ENCODE data around the gene KIF9. TPM values are rescaled to one million over a fixed set of nuclear protein-coding genes. Genes with fewer than 3 reads are reported as not detected.

Gene KIF9
- total RNA-seq, 2 experiments from 2014 or later, result 8.3 to 8.8 TPM

GRCh38 chr3:47265725-47266428, 16.7 kb downstream of the KIF9 start:
- H3K27me3 Mint-ChIP-seq, result no peaks in the 10 kb centered on the region

DNA sequence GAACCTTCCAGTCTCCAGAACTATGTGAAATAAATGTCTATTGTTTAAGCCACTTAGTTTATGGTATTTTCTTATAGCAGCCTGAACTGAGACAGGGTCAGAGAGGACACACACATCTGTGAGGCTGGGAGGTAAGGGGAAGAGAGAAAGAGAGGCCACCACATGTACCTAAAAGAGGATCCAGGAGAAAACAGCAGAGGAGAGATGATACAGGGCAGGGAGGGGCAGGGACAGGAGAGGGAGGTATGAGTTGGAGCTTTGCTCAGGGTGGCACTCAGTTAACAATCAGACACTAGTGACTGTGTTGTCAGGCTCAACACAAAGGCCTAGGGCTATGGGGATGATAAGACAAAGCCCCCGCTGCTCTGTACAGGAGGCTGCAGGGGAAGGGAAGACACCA, 17.6 kb downstream of the KIF9 start:
- Mint-ChIP-seq H3K4me1 (ENCODE audit: low read depth) (peaks cover 9% of the 10 kb centered on the region), H3K9me3 (no peaks in the 10 kb centered on the region), H3K27me3 (no peaks in the 10 kb centered on the region), H3K36me3 (ENCODE audit: low read depth) (no peaks in the 10 kb centered on the region), H3K27ac (no peak overlapping the region), H3K4me3 (no peak overlapping the region)
- ATAC-seq, result no peak
- CTCF ChIA-PET, result no interaction called here
- intact Hi-C loops (cut with micrococcal nuclease), result no loop called here
- POLR2A ChIA-PET, result no interaction called here
- DNase-seq, result no peak
- no peak for TF ChIP-seq CTCF (IDR thresholded peaks at IDR 0.05)

More at GRCh38 chr3:47265725-47266428, 16.7 kb downstream of the KIF9 start:
- H3K9me3 Mint-ChIP-seq, result no peaks in the 10 kb centered on the region
- ATAC-seq, result no peak
- ChIA-PET POLR2A (interaction anchor here (1.2 kb wide), 1 partner anchor 18 kb away, joined by 3 read pairs; no protein-coding TSS in a partner anchor), CTCF (no interaction called here)
- no peak for TF ChIP-seq CTCF (IDR thresholded peaks at IDR 0.05)
- no peaks in the 10 kb centered on the region for H3K36me3 Mint-ChIP-seq (ENCODE audit: low read depth)
- H3K4me3 Mint-ChIP-seq, result no peak overlapping the region
- peaks cover 9% of the 10 kb centered on the region for H3K4me1 Mint-ChIP-seq (ENCODE audit: low read depth)
- no peak for DNase-seq
- H3K27ac Mint-ChIP-seq, result no peak overlapping the region
- intact Hi-C loops (cut with micrococcal nuclease), result no loop called here

DNA sequence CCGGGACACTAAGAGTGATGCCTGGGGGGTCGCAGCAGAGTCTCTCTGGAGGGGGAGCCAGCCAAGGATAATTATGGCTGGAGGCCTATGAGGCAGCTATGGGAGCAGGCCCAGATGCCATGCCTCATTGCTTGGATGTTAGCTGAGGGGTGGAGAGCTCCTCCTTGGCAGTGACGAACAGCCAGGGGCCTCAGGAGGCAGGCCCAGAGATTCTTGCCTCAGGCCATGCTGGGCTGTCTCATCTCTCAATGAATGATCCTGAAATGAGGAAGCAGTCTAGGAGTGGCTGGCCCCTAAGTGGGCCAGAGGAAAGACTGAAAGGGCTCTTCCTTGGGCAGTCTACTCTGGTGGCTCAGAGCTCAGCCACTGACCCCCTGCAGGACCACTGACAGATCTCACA, 21.3 kb downstream of the KIF9 start:
- no peaks in the 10 kb centered on the region for H3K36me3 Mint-ChIP-seq (ENCODE audit: low read depth)
- no peak for TF ChIP-seq CTCF (IDR thresholded peaks at IDR 0.05)
- ATAC-seq, result no peak
- no peak for DNase-seq
- H3K4me3 Mint-ChIP-seq, result no peak overlapping the region
- POLR2A ChIA-PET, result no interaction called here
- no peaks in the 10 kb centered on the region for H3K4me1 Mint-ChIP-seq (ENCODE audit: low read depth)
- intact Hi-C loops (cut with micrococcal nuclease), result no loop called here
- no peaks in the 10 kb centered on the region for H3K9me3 Mint-ChIP-seq
- H3K27me3 Mint-ChIP-seq, result no peaks in the 10 kb centered on the region
- H3K27ac Mint-ChIP-seq, result no peak overlapping the region
- CTCF ChIA-PET, result no interaction called here

DNA sequence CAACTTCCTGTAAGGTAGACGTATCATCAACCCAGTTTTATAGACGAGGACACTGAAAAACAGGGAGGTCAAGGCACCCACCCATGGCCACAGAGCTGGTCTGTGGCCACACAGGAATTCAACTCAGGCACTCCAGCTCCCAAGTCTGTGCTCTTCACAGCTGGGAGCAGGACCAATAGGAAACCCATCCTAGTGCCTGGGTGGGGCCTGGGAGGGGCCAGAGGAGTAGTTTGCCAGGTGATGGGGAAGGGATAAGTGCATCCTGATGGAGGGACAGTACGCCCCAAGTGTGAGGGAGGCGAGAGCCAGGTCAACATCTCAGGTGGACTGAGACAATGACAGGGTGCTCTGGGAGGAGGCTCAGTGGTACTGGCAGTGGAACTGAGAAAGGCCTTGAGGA, 22.0 kb downstream of the KIF9 start:
- no peak overlapping the region for H3K27ac Mint-ChIP-seq

More for the DNA sequence above, 22.0 kb downstream of the KIF9 start:
- ChIA-PET POLR2A (no interaction called here), CTCF (no interaction called here)
- no peaks in the 10 kb centered on the region for H3K4me1 Mint-ChIP-seq (ENCODE audit: low read depth)
- no peaks in the 10 kb centered on the region for H3K36me3 Mint-ChIP-seq (ENCODE audit: low read depth)
- TF ChIP-seq CTCF (IDR thresholded peaks at IDR 0.05), result no peak
- H3K4me3 Mint-ChIP-seq, result no peak overlapping the region
- intact Hi-C loops (cut with micrococcal nuclease), result no loop called here
- no peak for DNase-seq
- no peak for ATAC-seq
- H3K9me3 Mint-ChIP-seq, result no peaks in the 10 kb centered on the region
- H3K27me3 Mint-ChIP-seq, result no peaks in the 10 kb centered on the region

Measured in activated CD8-positive, alpha-beta T cell treated with anti-CD3 and anti-CD28 coated beads for 36 hours (primary cell).